ENCODE results near the gene ZBTB9.
"Not testable (repeated sequence)": the region's sequence is repeated elsewhere in the genome, so short reads cannot be mapped to it uniquely, and the experiment has no call there.

The ZBTB9 gene

GRCh38 chr6:33458676-33459075 is 4.3 kb downstream of the ZBTB9 start:
- Histone ChIP-seq H3K9me3 (ENCODE audit: control insufficient read depth in 5 of 5, low read length in 5 of 5) (no peaks in the 10 kb centered on the region), H3K9ac (ENCODE audit: low read length in 5 of 5) (no peak overlapping the region), H3K27me3 (ENCODE audit: control insufficient read depth in 5 of 5, insufficient read depth in 4 of 5, low read length in 5 of 5) (no peaks in the 10 kb centered on the region), H3K36me3 (ENCODE audit: control insufficient read depth in 5 of 5, insufficient read depth in 5 of 5, low read length in 5 of 5) (peaks cover 0 to 21% (median 13%) of the 10 kb centered on the region in 5 donors), H3K4me3 (ENCODE audit: low read depth in 1 of 5, low read length in 5 of 5) (no peak overlapping the region), H3K4me1 (ENCODE audit: control insufficient read depth in 5 of 5, insufficient read depth in 5 of 5, low read length in 5 of 5) (peaks cover 4 to 17% (median 14%) of the 10 kb centered on the region in 5 donors), H3K27ac (ENCODE audit: low read depth, low read length) (no peak overlapping the region)

GRCh38 chr6:33459226-33459625 is 4.8 kb downstream of the ZBTB9 start:
- peaks cover 0 to 21% (median 13%) of the 10 kb centered on the region in 5 donors for H3K36me3 ChIP-seq (ENCODE audit: control insufficient read depth in 5 of 5, insufficient read depth in 5 of 5, low read length in 5 of 5)
- H3K4me3 ChIP-seq (ENCODE audit: low read depth in 1 of 5, low read length in 5 of 5), result no peak overlapping the region
- H3K9me3 ChIP-seq (ENCODE audit: control insufficient read depth in 5 of 5, low read length in 5 of 5), result no peaks in the 10 kb centered on the region
- no peak overlapping the region for H3K9ac ChIP-seq (ENCODE audit: low read length in 5 of 5)
- H3K27ac ChIP-seq (ENCODE audit: low read depth, low read length), result no peak overlapping the region
- H3K27me3 ChIP-seq (ENCODE audit: control insufficient read depth in 5 of 5, insufficient read depth in 4 of 5, low read length in 5 of 5), result no peaks in the 10 kb centered on the region
- peaks cover 4 to 12% (median 8%) of the 10 kb centered on the region in 5 donors for H3K4me1 ChIP-seq (ENCODE audit: control insufficient read depth in 5 of 5, insufficient read depth in 5 of 5, low read length in 5 of 5)

GRCh38 chr6:33466075-33466735 is 11.8 kb downstream of the ZBTB9 start:
- no peaks in the 10 kb centered on the region for H3K36me3 ChIP-seq (ENCODE audit: control insufficient read depth in 5 of 5, insufficient read depth in 5 of 5, low read length in 5 of 5)
- H3K9me3 ChIP-seq (ENCODE audit: control insufficient read depth in 5 of 5, low read length in 5 of 5), result no peaks in the 10 kb centered on the region
- H3K27ac ChIP-seq (ENCODE audit: low read depth, low read length), result no peak overlapping the region
- H3K9ac ChIP-seq (ENCODE audit: low read length in 5 of 5), result no peak overlapping the region
- H3K27me3 ChIP-seq (ENCODE audit: control insufficient read depth in 5 of 5, insufficient read depth in 4 of 5, low read length in 5 of 5), result no peaks in the 10 kb centered on the region
- no peak overlapping the region for H3K4me3 ChIP-seq (ENCODE audit: low read depth in 1 of 5, low read length in 5 of 5)
- no peaks in the 10 kb centered on the region for H3K4me1 ChIP-seq (ENCODE audit: control insufficient read depth in 5 of 5, insufficient read depth in 5 of 5, low read length in 5 of 5)

GRCh38 chr6:33467091-33467490 is 12.7 kb downstream of the ZBTB9 start:
- H3K4me3 ChIP-seq (ENCODE audit: low read depth in 1 of 5, low read length in 5 of 5), result no peak overlapping the region
- no peak overlapping the region for H3K9ac ChIP-seq (ENCODE audit: low read length in 5 of 5)
- no peaks in the 10 kb centered on the region for H3K36me3 ChIP-seq (ENCODE audit: control insufficient read depth in 5 of 5, insufficient read depth in 5 of 5, low read length in 5 of 5)
- H3K4me1 ChIP-seq (ENCODE audit: control insufficient read depth in 5 of 5, insufficient read depth in 5 of 5, low read length in 5 of 5), result no peaks in the 10 kb centered on the region
- no peaks in the 10 kb centered on the region for H3K9me3 ChIP-seq (ENCODE audit: control insufficient read depth in 5 of 5, low read length in 5 of 5)
- no peak overlapping the region for H3K27ac ChIP-seq (ENCODE audit: low read depth, low read length)
- H3K27me3 ChIP-seq (ENCODE audit: control insufficient read depth in 5 of 5, insufficient read depth in 4 of 5, low read length in 5 of 5), result no peaks in the 10 kb centered on the region

- H3K4me3 ChIP-seq (ENCODE audit: low read depth in 1 of 5, low read length in 5 of 5), result no peak overlapping the region
- H3K9ac ChIP-seq (ENCODE audit: low read length in 5 of 5), result no peak overlapping the region
- no peak overlapping the region for H3K27ac ChIP-seq (ENCODE audit: low read depth, low read length)
- no peaks in the 10 kb centered on the region for H3K4me1 ChIP-seq (ENCODE audit: control insufficient read depth in 5 of 5, insufficient read depth in 5 of 5, low read length in 5 of 5)
- H3K36me3 ChIP-seq (ENCODE audit: control insufficient read depth in 5 of 5, insufficient read depth in 5 of 5, low read length in 5 of 5), result no peaks in the 10 kb centered on the region
- no peaks in the 10 kb centered on the region for H3K9me3 ChIP-seq (ENCODE audit: control insufficient read depth in 5 of 5, low read length in 5 of 5)
- H3K27me3 ChIP-seq (ENCODE audit: control insufficient read depth in 5 of 5, insufficient read depth in 4 of 5, low read length in 5 of 5), result no peaks in the 10 kb centered on the region
These were observed 15.3 kb downstream of the ZBTB9 start for GRCh38 chr6:33469661-33470060.

- no peak overlapping the region for H3K4me3 ChIP-seq (ENCODE audit: low read depth in 1 of 5, low read length in 5 of 5)
- H3K27me3 ChIP-seq (ENCODE audit: control insufficient read depth in 5 of 5, insufficient read depth in 4 of 5, low read length in 5 of 5), result peaks cover 0 to 2% (median 0%) of the 10 kb centered on the region in 5 donors
- no peaks in the 10 kb centered on the region for H3K4me1 ChIP-seq (ENCODE audit: control insufficient read depth in 5 of 5, insufficient read depth in 5 of 5, low read length in 5 of 5)
- no peak overlapping the region for H3K27ac ChIP-seq (ENCODE audit: low read depth, low read length)
- no peaks in the 10 kb centered on the region for H3K9me3 ChIP-seq (ENCODE audit: control insufficient read depth in 5 of 5, low read length in 5 of 5)
- no peaks in the 10 kb centered on the region for H3K36me3 ChIP-seq (ENCODE audit: control insufficient read depth in 5 of 5, insufficient read depth in 5 of 5, low read length in 5 of 5)
- H3K9ac ChIP-seq (ENCODE audit: low read length in 5 of 5), result no peak overlapping the region
These were observed 23.5 kb downstream of the ZBTB9 start for GRCh38 chr6:33477864-33478263.

GRCh38 chr6:33481192-33481591 is 26.8 kb downstream of the ZBTB9 start:
- Histone ChIP-seq H3K4me3 (ENCODE audit: low read depth in 1 of 5, low read length in 5 of 5) (no peak overlapping the region), H3K4me1 (ENCODE audit: control insufficient read depth in 5 of 5, insufficient read depth in 5 of 5, low read length in 5 of 5) (no peaks in the 10 kb centered on the region), H3K27me3 (ENCODE audit: control insufficient read depth in 5 of 5, insufficient read depth in 4 of 5, low read length in 5 of 5) (peaks cover 0 to 2% (median 0%) of the 10 kb centered on the region in 5 donors), H3K27ac (ENCODE audit: low read depth, low read length) (no peak overlapping the region), H3K36me3 (ENCODE audit: control insufficient read depth in 5 of 5, insufficient read depth in 5 of 5, low read length in 5 of 5) (no peaks in the 10 kb centered on the region), H3K9me3 (ENCODE audit: control insufficient read depth in 5 of 5, low read length in 5 of 5) (no peaks in the 10 kb centered on the region), H3K9ac (ENCODE audit: low read length in 5 of 5) (no peak overlapping the region)

- not testable (repeated sequence) for H3K4me1 ChIP-seq (ENCODE audit: control insufficient read depth in 5 of 5, insufficient read depth in 5 of 5, low read length in 5 of 5); H3K9ac ChIP-seq (ENCODE audit: low read length in 5 of 5); H3K27me3 ChIP-seq (ENCODE audit: control insufficient read depth in 5 of 5, insufficient read depth in 4 of 5, low read length in 5 of 5); H3K9me3 ChIP-seq (ENCODE audit: control insufficient read depth in 5 of 5, low read length in 5 of 5); H3K27ac ChIP-seq (ENCODE audit: low read depth, low read length); H3K36me3 ChIP-seq (ENCODE audit: control insufficient read depth in 5 of 5, insufficient read depth in 5 of 5, low read length in 5 of 5); H3K4me3 ChIP-seq (ENCODE audit: low read depth in 1 of 5, low read length in 5 of 5)
These were observed 28.2 kb downstream of the ZBTB9 start for GRCh38 chr6:33482620-33483019.

- no peak overlapping the region for H3K9ac ChIP-seq (ENCODE audit: low read length in 5 of 5)
- H3K27ac ChIP-seq (ENCODE audit: low read depth, low read length), result no peak overlapping the region
- H3K4me3 ChIP-seq (ENCODE audit: low read depth in 1 of 5, low read length in 5 of 5), result no peak overlapping the region
- H3K4me1 ChIP-seq (ENCODE audit: control insufficient read depth in 5 of 5, insufficient read depth in 5 of 5, low read length in 5 of 5), result no peaks in the 10 kb centered on the region
- H3K9me3 ChIP-seq (ENCODE audit: control insufficient read depth in 5 of 5, low read length in 5 of 5), result no peaks in the 10 kb centered on the region
- peaks cover 0 to 2% (median 0%) of the 10 kb centered on the region in 5 donors for H3K27me3 ChIP-seq (ENCODE audit: control insufficient read depth in 5 of 5, insufficient read depth in 4 of 5, low read length in 5 of 5)
- no peaks in the 10 kb centered on the region for H3K36me3 ChIP-seq (ENCODE audit: control insufficient read depth in 5 of 5, insufficient read depth in 5 of 5, low read length in 5 of 5)
These were observed 29.3 kb downstream of the ZBTB9 start for GRCh38 chr6:33483678-33484077.

GRCh38 chr6:33484673-33485262 is 30.4 kb downstream of the ZBTB9 start:
- H3K4me1 ChIP-seq (ENCODE audit: control insufficient read depth in 5 of 5, insufficient read depth in 5 of 5, low read length in 5 of 5); H3K9me3 ChIP-seq (ENCODE audit: control insufficient read depth in 5 of 5, low read length in 5 of 5); H3K9ac ChIP-seq (ENCODE audit: low read length in 5 of 5); H3K36me3 ChIP-seq (ENCODE audit: control insufficient read depth in 5 of 5, insufficient read depth in 5 of 5, low read length in 5 of 5); H3K4me3 ChIP-seq (ENCODE audit: low read depth in 1 of 5, low read length in 5 of 5); H3K27me3 ChIP-seq (ENCODE audit: control insufficient read depth in 5 of 5, insufficient read depth in 4 of 5, low read length in 5 of 5); H3K27ac ChIP-seq (ENCODE audit: low read depth, low read length): not testable (repeated sequence)

Measured in subcutaneous abdominal adipose tissue (tissue), 5 donors.